Anterior cingulate cortex (tissue), 58 donors: ENCODE measurements around the gene KRT20.
"Not testable (repeated sequence)": the region's sequence is repeated elsewhere in the genome, so short reads cannot be mapped to it uniquely, and the experiment has no call there.

Experiments used
- DNase-seq, 58 donors: peaks; one replicate each; lab custom pipeline; 2025; lab: John Stamatoyannopoulos, UW

KRT20 gene

DNA sequence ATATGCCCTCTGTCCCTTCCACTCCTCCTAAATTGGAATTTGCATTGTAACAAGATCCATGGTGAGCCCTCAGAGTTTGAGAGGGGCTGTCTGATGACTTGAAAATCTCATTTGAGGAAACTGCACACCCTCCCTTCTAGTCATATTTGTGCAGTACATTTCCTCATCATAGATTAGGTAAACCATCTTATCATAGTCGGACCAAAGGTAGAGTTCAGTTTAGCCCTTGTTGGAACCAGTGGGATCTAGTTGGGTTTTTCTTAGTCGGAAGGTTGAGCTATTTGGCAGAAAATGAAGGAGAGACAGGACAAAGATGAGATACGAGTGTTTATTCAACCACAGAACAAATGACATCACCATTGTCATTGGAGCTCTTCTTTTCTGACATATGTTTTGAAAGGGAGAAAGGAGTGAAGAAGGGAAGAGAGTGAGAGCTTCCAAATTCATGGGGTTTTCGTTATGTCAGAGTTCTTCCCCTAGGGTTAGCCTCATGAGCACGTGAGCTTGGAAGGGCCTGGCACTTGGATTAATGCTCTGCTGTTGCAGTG, 15.8 kb upstream of the KRT20 start:
- DNase-seq, result no peak

DNA sequence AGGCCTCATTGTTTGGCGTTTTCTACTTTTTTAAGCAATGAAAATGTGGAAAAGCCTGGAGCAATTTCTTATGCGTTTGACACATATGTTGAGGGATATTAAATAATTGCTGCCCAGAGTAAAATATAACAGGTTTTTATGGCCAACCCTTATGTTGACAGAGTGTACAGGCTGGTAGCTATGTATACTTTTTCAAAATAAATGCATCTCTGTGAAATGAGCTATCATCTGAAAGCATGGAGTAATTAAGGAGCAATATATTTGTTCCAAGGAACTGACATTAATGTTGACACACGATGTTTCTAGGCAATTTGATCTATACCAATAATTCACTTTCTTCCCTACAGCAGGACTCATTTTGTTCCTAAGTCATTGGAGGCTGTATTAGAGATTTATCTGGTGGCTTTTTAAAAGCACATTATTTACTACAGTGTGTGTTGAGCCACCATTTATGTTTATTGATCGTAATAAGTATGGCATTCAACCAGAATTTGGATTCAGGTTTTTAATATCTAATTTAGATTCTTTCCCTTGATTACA, 11.9 kb upstream of the KRT20 start:
- DNase-seq, result no peak

DNA sequence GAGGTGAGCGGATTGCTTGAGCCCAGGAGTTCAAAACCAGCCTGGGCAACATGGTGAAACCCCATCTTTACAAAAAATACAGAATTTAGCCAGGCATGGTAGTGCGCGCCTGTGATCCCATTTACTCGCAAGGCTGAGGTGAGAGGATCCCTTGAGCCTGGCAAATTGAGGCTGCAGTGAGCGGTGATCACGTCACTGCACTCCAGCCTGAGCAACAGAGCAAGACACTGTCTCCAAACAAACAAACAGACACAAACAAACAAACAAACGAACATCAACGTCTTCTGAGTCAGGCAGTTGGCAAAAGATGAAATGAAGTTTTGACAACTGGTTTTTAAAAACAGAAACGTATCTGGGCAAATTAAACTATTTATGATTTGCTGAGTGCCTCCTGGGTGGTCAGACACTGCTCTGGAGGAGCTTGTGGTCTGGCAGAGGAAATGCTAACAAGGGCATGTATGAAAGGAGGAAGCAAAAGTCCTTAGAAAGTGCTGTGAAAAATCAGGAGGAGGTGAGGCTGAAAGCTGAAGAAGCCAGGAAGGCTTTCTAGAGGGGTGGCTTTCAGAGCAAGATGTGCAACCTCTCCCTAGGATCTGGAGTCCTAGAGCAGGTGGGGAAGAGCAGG, 10.2 kb upstream of the KRT20 start:
- no peak for DNase-seq

DNA sequence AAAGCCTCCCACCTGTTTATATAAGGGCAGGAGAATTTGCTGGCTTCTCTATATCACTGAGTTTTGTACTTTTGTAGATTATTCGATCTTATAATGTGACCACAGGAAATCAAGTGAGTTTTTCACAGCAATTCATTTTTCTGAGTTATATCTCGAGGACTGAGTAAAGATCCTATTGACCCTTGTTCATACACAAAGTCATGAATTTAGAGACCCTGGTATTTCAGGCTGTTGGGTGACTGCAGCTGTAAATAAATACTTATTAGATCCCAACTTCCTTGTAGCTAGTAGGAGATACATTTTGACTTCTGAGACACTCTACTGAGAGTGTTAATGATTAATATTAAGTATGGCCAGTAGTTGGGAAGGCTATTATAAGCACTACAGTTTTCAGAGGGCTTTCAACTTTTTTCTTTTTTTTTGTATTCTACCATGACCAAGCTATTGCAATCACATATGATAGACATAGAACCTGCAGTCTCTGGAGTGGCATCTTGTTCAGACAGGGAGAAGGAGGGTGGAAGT, 3.2 kb upstream of the KRT20 start:
- no peak for DNase-seq

DNA sequence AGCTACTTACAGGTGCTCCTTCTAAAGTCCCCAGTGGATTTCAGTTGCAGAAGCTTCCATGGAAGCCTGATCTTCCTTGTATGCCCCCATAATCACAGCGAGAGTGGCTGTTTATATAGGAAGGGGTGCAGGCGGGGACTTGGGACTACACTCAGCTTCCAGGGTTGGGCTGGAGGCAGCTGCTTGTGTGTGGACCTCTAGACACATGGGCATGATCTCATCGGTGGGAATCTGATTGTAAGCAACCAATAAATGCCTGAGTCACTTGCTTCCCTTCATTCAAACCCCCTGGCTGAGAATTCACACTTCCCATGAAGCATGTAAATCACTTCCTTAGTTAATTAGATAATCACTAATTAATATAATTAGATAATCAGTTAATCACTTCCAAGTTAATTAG, 1.0 kb upstream of the KRT20 start:
- no peak for DNase-seq

DNA sequence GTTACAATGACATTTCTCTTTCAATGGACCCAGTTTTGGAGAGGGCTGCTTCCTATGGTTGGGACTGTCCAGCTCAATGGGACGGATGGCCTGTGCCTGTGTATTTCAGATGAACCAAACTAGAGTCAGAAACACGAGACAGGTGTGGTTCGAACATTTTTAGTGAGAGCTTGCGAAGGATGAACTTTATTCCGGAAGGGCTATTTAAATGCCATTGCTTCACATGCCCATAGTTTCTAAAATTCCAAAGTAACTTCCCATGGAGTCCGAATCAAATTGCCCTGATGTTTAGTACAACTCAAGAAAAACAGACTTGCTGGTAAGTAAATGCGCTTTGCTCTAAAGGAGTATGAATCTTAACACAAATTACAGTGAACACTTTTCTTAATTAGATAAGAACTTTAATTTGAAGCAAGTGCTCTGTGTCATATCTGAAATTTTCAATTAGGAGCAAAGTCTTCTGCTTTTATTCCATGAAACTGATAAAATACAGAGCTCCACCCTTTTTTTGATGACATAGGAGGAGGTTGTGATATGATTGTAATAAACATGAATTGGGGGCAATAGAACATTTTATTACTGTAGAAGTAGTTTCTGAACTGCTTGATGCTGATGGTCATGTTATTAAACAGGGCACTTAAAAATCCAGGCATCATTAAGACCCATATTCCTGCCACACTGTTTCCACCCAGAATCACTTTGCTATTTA, 1.3 kb downstream of the KRT20 start:
- no peak for DNase-seq

DNA sequence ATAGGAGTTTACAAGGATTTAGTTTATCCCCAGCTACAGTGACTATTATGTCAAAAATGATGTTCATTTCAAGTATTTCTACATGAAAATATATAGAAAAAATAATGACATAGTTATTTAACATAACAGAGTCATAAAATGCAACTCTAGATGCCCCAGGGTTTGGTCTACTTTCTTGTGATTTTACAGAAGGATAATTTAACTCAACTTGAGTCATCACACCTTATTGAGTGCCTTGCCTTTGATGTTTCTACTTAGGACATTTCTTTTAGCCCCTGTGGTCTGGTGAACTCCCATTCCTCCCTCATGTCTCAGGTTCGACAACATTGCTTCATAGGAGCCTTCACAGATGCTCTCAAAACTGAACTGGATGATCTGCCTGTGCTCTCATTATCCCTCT, 2.0 kb downstream of the KRT20 start:
- no peak for DNase-seq

DNA sequence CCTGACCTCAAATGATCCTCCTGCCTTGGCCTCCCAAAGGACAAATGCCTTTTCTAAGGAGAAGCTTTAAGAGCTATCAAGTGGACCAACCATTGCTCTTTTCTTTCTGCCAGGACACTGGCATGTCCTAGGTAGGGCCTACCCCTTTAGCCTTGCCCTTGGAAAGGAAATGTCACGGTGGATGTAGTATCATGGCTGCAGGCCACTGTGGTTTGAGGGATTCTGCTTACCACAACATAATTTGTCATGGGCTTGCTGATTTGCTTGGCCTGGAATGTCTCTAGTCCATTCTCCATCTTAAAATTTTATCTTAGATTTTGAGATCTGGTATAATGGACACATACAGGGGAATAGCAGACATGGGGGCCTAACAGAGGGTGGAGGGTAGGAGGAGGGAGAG, 6.0 kb downstream of the KRT20 start:
- DNase-seq, result no peak

DNA sequence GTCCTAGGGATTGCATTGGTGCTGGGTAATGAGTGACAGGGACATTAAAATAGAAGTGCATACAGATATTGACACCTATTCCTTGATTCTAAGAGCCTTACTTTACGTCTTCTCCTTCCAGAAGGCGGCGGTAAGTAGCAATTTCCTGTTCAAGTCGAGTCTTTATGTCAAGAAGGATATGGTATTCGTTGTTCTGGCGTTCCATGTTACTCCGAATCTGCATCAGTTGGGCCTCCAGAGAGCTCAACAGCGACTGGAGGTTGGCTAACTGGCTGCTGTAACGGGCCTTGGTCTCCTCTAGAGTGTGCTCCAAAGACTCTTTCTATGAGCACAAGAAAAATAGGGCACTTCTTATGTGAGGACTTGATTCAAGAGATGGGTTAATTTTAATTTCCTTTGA, 7.0 kb downstream of the KRT20 start:
- DNase-seq, result no peak

DNA sequence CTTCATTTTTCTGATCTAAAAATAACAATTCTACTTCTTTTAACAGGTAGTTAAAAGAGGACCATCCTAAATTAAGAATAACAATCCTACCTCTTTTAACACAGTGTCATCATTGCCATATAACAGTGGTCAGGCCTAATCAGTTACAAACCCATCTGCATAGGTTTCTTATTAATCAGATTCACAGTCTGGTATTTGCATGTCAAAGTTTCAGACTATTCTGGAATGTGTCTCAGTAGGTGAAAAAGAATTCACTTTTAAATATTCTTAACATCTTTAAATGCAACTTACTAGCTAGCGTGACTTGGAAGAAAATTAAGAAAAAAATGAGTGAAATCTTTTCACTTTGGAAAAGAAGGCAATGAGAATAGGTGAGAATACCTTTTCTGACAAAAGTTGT, 11.2 kb downstream of the KRT20 start:
- DNase-seq, result no peak

DNA sequence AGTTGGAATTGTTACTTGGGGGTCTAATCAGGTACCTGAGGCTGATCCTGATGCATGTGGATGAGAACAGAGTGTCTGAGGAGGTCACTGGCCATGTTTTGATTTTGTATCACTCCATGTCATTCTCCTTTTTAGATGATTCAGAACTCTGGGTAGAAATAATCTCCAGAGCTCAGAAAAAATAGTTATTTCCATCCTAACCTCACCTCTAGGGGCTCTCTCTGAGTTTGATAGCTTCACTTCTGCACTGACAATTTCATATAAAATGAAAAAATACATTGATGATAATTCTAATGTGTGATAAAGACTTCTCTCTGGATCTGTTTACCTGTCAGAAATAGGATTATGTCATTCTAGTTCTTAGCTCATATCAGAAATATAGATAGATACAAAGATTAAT, 11.8 kb downstream of the KRT20 start:
- DNase-seq, result no peak

DNA sequence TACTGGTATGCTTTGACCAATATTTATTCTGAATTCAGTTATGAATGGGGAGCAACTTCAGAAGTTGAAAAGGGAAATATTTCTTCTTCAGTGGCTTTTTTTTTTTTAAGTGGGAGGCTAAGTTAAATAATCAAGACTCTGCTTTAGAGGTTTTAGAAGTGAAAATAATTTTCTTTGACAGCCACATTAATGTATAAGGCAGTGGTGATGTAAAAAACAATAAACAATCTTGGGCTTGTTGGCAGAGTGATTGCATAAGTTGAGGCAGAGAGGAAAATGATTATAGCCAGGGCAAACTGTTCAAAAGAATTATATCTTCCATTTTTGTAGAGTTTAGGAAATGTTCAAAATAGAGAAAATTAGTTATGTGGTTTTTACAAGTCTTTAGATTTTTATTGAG, 12.6 kb downstream of the KRT20 start:
- DNase-seq, result no peak

DNA sequence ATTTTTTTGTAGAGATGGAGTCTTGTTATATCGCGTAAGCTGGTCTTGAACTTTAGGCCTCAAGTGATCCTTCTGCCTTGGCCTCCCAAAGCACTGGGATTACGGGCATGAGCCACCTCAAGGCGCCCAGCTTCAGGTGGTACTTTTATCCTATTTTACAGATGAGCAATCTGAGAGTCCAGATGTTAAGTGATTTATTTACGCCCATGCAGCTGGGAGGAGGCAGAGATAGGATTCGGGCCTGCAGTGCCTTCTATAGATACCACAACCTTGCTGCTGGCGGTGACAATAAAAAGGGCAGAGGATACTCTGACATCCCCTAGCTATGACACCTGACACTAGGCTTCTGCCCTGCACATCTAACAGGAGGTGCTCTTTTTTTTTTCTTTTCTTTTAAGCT, 13.7 kb downstream of the KRT20 start:
- no peak for DNase-seq

DNA sequence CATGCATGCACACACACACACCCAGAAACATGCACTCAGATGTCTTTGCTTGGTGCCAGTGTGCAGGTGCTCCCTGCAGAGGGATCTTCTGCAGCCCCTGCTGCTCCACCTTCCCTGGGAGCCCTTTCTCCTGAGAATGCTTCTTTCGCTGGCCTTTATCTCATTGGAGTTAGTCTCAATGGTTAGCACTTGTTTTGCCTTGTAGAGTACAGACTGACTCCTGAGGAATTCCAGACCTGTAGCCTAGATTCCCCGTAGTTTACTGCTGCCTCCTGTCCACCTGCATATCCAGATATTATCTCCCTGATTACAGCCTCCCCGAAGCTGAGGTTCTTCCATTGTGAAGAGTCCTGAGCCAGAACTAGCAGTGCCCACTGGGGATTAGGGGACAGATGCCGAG, 14.9 kb downstream of the KRT20 start:
- DNase-seq, result no peak

DNA sequence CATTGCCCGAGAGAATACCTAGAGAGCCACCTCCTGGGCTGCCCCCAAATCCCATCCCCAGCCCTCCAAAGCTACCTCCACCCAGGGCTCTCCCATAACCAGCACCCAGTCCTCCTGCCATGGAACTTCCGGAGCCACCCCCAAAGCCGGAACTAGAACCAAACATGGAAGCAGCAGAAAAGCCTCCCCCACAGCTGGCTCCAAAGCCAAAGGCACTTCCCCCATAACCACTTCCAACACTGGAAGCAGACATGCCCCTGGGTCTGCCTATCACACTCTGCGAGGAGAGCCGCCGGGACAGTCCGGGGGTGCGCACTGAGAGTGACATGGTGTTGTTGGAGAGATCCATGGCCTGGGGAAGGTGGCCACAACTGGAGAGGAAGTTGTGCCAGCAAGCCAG, 18.2 kb downstream of the KRT20 start, which contains the start of gene KRT12:
Gene KRT12 (minus strand): TSS at position 386 of the 400 bp plus-strand sequence. CDS start 37 bp downstream, at position 349.
- DNase-seq, result no peak

DNA sequence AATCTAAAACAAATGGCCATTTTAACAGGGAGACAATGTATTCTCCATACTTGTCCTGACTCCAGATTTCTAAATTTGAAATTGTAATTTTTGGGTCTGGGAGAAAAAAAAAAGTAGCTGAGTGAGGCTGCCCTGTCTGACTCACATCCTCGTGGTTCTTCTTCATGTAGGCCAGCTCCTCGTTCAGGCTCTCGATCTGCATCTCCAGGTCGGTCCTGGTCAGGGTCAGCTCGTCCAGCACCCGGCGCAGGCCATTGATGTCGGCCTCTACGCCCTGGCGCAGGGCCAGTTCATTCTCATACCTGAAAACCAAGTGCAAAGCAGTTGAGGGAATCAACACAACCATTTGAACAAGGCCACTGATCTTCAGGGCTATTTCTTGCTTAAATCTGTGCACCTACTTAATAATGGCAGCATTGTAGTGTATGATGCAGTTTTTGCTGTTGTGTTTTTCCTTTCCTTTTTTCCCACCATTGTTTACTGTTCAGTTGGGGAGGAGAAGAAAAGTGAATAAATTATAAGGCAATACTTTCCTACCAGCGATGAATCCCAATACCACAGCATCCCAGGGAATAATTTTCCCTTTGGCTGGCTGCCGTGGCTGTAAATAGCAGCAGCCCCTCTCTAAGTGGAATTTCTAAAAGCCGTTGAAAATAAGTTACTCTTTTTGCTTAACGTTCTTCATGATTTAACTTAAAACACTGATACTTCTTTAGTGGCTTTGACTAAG, 20.2 kb downstream of the KRT20 start:
- DNase-seq, result no peak

DNA sequence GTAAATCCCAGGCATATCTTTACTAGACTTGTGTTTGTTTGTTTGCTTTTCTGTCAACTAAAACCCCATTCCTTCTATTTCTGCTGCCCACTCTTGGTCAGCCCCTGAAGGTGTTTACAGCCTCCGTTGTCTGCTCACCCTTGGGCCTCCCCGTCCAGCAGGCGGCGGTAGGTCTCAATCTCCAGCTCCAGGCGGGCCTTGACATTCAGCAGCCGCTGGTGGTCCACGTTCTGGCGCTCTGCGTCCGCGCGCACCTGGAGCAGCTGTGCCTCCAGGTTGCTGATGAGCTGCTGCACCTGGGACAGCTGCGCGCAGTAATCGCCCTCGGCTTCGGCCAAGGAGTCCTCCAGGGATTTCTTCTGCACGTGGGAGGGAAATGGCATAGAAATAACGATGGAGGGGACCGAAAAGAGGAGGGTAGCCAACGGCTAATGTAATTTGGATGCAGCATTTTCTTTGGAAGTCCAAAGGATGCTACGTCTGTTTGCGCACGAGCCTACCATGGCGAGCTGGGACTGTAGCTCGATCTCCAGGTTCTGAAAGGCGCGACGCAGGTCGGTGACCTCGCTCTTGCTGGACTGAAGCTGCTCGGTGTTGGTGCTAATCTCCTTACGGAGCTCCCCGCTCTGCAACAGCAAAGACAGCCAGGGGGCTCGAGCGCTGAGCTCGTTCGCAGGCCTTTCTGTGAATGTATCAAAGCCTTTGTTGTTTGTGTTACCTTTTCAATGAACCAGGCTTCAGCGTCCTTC, 21.9 kb downstream of the KRT20 start:
- DNase-seq, result no peak

DNA sequence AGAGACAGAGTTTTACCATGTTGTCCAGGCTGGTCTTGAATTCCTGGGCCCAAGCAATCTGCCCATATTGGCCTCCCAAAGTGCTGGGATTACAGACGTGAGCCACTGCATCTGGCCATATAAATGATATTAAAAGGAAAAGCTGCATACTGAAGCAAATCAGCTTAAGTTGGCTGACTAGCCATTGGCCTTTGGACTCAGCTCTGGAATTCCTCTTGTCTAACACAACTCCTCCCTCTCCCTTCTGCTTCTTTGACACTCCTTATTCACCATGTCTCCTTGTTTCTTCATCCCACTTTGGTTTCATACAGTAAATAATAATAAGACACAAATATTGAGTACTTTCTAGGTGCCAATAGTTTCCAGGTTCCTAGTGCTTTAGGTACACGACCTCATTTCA, 25.5 kb downstream of the KRT20 start:
- no peak for DNase-seq

DNA sequence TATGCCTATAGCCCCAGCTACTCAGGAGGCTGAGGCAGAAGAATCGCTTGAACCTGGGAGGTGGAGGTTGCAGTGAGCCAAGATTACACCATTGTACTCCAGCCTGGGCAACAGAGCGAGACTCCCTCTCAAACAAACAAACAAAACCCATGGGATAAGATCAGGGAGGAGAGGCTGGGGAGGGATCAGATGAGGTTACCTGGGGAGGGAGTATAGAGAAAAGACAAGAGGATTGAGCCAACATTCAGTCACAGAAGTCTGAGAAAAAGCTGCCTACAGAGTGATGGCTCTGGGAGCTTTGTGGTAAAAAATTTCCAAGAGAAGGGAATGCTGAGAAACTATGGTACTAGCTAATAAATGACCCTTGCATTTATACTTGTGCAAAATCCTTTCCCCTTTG, 26.4 kb downstream of the KRT20 start:
- DNase-seq, result not testable (repeated sequence)

DNA sequence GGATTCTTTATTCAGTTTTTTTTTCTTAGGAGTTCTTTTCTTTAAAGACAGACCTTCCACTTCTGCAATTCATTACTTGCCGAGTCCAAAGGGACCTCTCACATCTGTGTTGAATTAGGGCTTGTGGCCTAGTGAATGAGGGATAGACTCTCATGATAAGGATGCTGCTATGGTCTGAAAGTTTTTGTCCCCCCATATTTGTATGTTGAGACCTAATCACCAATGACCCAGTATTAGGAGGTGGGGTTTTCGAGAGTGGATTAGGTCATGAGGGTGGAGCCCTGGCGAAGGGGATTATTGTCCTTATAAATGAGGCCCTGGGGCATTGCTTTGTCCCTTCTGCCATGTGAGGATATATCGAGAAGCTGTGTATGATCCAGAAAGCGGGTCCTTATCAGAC, 27.5 kb downstream of the KRT20 start:
- no peak for DNase-seq
